GM18508 (cell line): ENCODE data around the gene SYT2.
A peak's percentile ranks its signal among the peaks of the same experiment; 100 is the strongest.
"Not testable (repeated sequence)": the region's sequence is repeated elsewhere in the genome, so short reads cannot be mapped to it uniquely, and the experiment has no call there.

ENCODE experiments used
- ATAC-seq: cut with Tn5 transposase; IDR thresholded peaks from one replicate; pipeline ENCODE4 v1.9.1; 2021; ENCODE audit warnings: moderate number of reproducible peaks; ENCODE audit not compliant: insufficient read depth, unreplicated experiment

The SYT2 gene

DNA sequence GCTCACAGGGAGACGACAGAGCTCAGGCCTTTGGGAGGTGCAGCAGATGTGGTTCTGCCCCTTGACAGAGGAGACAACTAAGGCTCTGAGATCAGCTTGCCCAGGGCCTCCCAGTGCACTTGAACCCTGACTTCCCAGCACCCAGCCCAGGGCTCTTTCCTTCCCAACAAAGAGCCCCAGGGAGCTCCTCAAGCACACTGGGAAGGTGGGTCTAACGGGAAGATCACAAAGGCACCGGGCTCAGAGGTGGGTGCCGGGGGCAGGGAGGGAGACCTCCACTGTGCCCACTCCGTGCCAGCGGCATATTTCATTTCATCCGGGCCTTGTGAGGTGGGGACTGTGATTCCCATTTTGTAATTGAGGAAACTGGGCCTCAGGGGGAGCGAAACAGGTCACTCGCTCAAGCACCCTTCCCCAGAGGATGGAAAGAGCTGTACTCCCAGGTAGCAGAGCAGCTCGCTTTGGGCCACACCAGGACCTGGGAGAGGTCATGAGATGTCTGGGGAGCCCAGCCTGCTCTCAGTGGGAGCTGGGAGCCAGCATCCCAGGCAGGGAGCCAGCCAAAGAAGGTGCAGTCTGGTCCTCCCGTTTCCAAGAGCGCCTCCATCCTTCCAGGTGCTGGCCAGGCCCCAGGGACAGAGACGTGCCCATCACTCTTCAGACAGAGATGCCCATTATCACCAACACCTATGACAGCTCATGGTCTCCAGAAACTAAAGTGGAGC, 82.3 kb downstream of the SYT2 start:
- ATAC-seq, result no peak

DNA sequence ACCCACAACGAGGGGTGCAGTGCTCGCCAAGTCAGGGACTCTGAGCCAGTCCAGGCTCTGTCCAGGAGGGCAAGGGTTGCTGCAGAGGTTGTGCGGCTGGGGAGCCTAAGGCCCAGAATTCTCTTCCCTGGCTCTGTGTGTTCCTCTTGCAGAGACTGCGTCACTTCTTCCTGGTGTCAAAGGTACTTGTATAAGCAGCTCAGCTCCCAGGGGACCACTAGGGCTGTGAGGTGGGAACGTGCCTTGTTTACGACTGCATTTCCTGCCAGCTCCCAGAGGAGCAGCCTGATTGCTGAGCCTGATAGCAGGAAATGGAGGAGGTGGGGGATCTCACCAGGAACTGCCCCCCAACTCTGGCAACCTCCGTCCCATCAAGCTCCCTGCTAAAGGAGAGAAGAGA, 83.2 kb downstream of the SYT2 start:
- not testable (repeated sequence) for ATAC-seq

DNA sequence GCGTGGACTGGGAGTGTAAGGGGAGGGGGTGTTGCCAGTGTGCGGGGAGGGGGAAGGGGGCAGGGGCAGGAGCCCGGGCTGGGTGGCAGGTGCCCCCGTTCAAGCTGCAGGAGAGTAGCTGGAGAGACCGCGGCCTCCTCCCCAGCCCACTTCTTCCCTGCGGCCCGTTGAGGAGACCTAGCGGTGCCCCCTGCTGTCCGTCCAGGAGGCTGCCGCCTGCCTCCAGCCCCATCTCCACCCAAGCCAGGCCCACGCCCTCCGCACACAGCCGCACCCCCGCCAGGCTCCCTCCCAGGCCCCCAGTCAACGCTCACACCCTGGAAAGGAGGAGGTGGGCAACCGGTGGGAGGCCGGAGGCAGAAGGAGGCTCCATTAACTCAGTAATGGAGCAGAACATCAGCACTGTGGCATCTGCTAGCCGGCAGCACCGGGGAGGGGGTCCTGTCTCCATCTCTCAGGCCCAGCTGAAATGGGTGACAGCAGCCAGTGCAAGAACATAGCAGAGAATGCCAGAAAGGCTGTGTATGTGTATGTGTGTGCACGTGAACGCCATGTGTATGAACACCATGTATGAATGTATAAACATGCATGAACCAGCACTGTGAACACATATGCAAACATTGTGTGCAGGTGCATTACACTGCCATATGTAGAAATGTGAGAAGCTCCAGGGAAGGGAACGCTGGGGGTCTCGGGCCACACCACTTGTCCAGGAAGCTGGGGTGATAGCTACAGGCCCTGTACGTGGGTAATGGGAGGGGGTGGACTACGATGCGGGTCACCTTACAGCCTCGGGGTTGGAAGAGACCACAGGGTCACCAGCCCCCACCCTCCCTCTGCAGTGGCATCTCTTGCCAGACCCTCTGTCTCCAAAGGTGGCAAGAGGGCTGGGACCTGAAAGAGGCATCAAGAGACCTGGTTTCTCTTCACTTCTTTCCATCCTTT, 84.6 kb downstream of the SYT2 start:
- no peak for ATAC-seq

DNA sequence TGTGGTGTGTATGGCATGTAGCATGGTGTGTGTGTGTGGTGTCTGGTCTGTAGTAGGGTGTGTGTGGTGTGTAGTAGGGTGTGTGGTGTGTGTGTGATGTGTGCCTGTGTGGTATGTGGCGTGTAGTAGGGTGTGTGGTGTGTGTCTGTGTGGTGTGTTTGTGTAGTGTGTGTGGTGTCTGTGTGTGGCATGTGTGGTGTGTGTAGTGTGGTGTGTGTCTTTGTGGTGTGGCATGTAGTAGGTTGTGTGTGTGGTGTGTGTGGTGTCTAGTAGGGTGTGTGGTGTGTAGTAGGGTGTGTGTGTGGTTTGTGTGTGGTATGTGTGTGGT, 85.5 kb downstream of the SYT2 start:
- no peak for ATAC-seq

- no peak for ATAC-seq
Observed at GRCh38 chr1:202624088-202624780, 86.0 kb downstream of the SYT2 start.

- ATAC-seq, result not testable (repeated sequence)
Observed at GRCh38 chr1:202623476-202623875, 86.8 kb downstream of the SYT2 start.

GRCh38 chr1:202623075-202623474, 87.2 kb downstream of the SYT2 start:
- no peak for ATAC-seq

GRCh38 chr1:202622388-202622787, 87.9 kb downstream of the SYT2 start:
- ATAC-seq, result no peak

DNA sequence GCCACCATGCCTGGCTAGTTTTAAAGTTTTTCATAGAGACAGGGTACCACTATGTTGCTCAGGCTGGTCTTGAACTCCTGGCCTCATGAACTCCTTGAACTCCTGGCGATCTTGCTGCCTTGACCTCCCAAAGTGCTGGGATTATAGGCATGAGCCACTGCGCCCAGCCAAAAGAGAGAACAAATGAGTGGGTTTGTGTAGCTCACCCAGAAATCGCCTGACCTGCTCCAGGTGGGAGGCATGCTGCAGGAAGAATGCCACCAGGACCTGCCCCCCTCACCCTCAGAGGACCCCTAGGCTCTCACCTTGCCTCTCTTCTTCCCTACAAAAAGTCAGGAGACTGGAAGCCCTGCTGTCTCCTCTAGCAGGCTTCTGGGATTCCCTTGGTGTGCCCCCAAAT, 88.8 kb downstream of the SYT2 start:
- no peak for ATAC-seq

DNA sequence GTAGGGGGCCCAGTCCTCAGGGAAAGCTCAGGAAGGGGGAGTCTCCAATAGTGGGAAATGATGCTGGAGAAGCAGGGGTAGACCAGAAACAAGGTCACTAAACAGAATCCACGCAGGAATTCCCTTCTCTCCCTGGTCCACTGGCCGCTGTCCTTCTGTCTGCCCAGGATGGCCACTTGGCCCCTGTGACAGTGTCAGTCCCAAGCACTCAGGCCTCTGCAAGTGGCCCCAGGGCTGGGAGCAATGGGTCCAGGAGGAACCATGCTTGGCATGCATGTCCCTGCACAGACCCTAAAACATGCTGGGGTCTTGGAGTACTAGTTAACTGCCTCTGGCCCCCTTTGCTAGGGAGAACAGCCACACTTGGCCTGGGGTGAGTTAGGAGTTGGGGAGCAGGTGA, 90.2 kb downstream of the SYT2 start:
- ATAC-seq, result not testable (repeated sequence)

DNA sequence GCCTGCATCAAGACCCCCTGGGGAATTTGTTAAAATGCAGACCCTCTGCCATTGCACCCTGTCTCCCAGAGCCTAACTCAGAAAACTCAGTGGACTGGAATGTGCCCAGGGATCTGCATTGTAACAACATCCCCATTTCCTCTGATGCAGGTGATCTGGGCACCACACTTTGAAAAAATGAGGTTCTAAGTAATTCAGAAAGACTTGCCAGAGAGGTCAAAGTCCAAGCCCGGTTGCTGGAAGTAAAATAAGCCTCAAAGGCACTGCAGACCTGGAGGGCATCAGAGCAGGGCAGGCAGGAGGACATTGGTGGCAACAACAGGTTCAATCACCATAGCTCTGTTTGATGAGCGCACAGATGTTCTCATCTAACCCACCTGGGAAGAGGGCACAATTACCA, 90.7 kb downstream of the SYT2 start:
- no peak for ATAC-seq

GRCh38 chr1:202619012-202619411, 91.2 kb downstream of the SYT2 start:
- ATAC-seq, result not testable (repeated sequence)

- ATAC-seq, result peak; percentile 22
Observed at GRCh38 chr1:202616355-202616915, 93.8 kb downstream of the SYT2 start.

DNA sequence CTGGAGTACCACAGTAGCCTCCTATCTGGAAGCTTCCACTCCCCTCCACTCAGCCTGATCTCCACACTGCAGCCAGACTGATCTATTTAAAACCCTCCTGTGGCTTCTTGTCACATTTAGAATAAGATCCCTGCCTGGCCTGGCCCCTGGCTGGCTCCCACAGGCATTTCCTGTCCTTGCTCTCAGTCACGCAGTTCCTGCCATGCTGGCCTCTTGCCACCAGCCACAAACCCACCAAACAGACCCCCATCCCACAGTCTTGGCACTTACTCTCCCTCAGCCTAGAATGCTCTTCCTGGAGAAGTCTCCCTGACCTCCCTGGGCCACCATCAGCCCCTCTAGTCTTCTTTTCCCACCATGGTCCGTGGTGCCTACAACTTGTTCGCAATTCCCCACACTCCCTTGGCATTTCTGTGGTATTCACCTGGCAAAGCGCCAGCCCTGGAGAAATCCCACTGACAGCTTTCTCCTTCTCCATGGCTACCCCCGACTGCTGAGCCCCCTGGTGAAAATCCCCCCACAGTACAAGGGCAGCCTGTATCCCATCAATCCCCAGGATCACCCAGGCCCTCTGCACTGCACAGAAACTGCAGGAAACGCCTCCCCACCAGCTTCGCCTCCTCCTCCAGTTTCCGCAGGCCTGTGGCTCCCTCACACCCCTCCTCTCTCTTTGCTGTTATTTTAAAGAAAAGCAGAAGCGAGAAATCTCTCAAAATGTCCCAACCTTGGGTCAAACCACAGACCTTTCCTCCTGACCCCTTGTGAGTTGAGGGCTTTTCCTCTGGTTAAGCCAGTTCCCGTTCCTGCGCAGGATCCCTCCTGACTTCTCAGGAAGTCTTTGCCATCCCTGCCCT, 94.5 kb downstream of the SYT2 start:
- peak; percentile 57 for ATAC-seq

GRCh38 chr1:202615208-202615500, 95.1 kb downstream of the SYT2 start:
- not testable (repeated sequence) for ATAC-seq

- ATAC-seq, result not testable (repeated sequence)
Observed at GRCh38 chr1:202614363-202615207, 95.7 kb downstream of the SYT2 start.

GRCh38 chr1:202613571-202613970, 96.7 kb downstream of the SYT2 start:
- no peak for ATAC-seq

DNA sequence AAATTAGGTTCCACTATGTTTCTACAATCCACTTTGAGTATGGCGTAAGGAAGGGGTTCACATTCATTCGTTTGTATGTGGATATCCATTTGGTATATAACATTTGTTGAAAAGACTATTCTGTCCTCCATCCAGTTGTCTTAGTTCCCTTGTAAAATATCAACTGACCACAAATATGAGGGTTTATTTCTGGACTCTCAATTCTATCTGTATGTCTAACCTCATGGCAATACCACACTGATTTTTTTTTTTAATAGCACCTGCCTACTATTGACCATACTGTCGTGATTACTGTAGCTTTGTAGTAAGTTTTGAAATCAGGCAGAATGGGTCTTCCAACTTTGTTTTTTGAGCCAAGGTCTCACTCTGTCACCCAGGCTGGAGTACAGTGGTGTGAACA, 98.2 kb downstream of the SYT2 start:
- not testable (repeated sequence) for ATAC-seq

DNA sequence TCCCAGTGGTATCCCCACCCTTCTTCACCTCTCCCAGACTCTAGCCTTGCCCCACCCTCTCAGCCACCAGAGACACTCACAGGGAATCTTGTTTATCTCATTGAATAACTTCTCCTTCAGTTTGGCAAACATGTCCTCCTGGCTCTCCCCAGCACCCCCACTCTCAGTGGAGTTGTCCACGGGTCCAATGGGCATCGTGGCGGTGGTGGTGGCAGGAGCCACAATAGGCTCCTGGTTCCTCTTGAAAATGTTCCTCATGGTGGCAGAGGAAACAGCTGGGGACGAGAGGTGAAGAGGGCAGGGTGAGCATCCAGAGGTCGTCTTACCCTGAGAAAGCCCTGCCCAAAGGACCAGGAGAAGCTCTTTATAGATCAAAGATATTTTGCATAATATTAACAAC, 104.7 kb downstream of the SYT2 start:
- ATAC-seq, result no peak
